A549 (cell line): ENCODE results near the gene CDC6. TPM values are rescaled to one million over a fixed set of nuclear protein-coding genes. Genes with fewer than 3 reads are reported as not detected.

ENCODE experiments used
- ATAC-seq, 2 experiments: fragments of 200-7000 bp in 1 of 2; fragments of >200 bp in 1 of 2; cut with Nextera tagmentation in 1 of 2; cut with Tn5 transposase in 1 of 2; 3 replicates each; pipeline versions ENCODE4 v1.8.0 to v1.9.1; 2018 to 2020; ENCODE audit warnings: mild to moderate bottlenecking in 1 of 2, moderate library complexity in 1 of 2
- CTCF ChIA-PET: fragments of 300-600 bp; sonication (Branson Sonifier 250); formaldehyde crosslinking; extraction: SDS; loops from one replicate; lab custom pipeline; 2021; ENCODE audit warnings: antibody characterized with exemption, inconsistent platforms; lab: Yijun Ruan, JAX
- POLR2A ChIA-PET: fragments of 350-600 bp; formaldehyde crosslinking; extraction: SDS; loops from one replicate; lab custom pipeline; 2021; ENCODE audit warnings: antibody characterized with exemption, inconsistent platforms; lab: Yijun Ruan, JAX
- DNase-seq, 2 experiments: peaks; one replicate each; pipeline versions ENCODE4 v3.0.0 to v3.0.0-alpha.2; 2011 to 2016; ENCODE audit warnings: low read depth in 1 of 2, low spot score in 1 of 2
- FAIRE-seq: peaks from 2 replicates; lab custom pipeline; 2011; peaks lifted over from hg19 to GRCh38; lab: Jason Lieb, UNC
- H3K27ac ChIP-seq, 2 experiments: fragments of >200 bp; sonication (Bioruptor Twin); formaldehyde crosslinking; 3 replicates each; pipeline ENCODE4 v1.5.1; 2016 to 2017
- H3K4me1 ChIP-seq: fragments of >200 bp; sonication (Bioruptor Twin); formaldehyde crosslinking; 3 replicates; pipeline ENCODE4 v1.6.1; 2016
- H3K4me2 ChIP-seq: fragments of >200 bp; sonication (Bioruptor Twin); formaldehyde crosslinking; 3 replicates; pipeline ENCODE4 v1.6.1; 2016
- H3K4me3 ChIP-seq: fragments of >200 bp; sonication (Bioruptor Twin); formaldehyde crosslinking; 3 replicates; pipeline ENCODE4 v1.5.1; 2016
- H3K9me3 ChIP-seq: fragments of >200 bp; sonication (Bioruptor Twin); formaldehyde crosslinking; 3 replicates; pipeline ENCODE4 v1.6.1; 2016
- ATOH8 ChIP-seq: fragments of 250-450 bp; sonication (Bioruptor Pico); IDR thresholded peaks from 2 replicates; pipeline ENCODE4 v1.5.0; 2020; ENCODE audit warnings: low read depth, mild to moderate bottlenecking, moderate library complexity
- CBX2 ChIP-seq: fragments of 200-600 bp; sonication (generic); IDR thresholded peaks from 2 replicates; pipeline ENCODE4 v1.6.1; 2016; ENCODE audit warnings: low read depth, mild to moderate bottlenecking, borderline replicate concordance
- CHD4 ChIP-seq: fragments of 200-600 bp; sonication (generic); IDR thresholded peaks from 2 replicates; pipeline ENCODE4 v1.6.1; 2016; ENCODE audit warnings: antibody characterized with exemption, mild to moderate bottlenecking, borderline replicate concordance
- E2F6 ChIP-seq: IDR thresholded peaks from 2 replicates; pipeline ENCODE4 v1.6.1; 2012; ENCODE audit warnings: low read depth, borderline replicate concordance
- EHF ChIP-seq: fragments of 250-450 bp; sonication (Bioruptor Pico); IDR thresholded peaks from 2 replicates; pipeline ENCODE4 v1.5.0; 2020; ENCODE audit warnings: mild to moderate bottlenecking
- FOSB ChIP-seq: fragments of 250-450 bp; sonication (Bioruptor Pico); IDR thresholded peaks from 2 replicates; pipeline ENCODE4 v1.5.0; 2020; ENCODE audit warnings: mild to moderate bottlenecking, moderate library complexity
- FOSL2 ChIP-seq, 2 experiments: fragments of 450-650 bp in 1 of 2; fragments of >200 bp in 1 of 2; sonication (Bioruptor Twin) in 1 of 2; formaldehyde crosslinking; IDR thresholded peaks; 2 replicates each; pipeline versions ENCODE4 v1.5.0 to v1.6.1; 2016 to 2020; ENCODE audit warnings: mild to moderate bottlenecking in 1 of 2, moderate library complexity in 1 of 2
- MAZ ChIP-seq: fragments of 150-350 bp; IDR thresholded peaks from 2 replicates; pipeline ENCODE4 v1.6.1; 2014; ENCODE audit warnings: antibody characterized with exemption, low read depth, low read length, borderline replicate concordance
- MYC ChIP-seq: IDR thresholded peaks from 2 replicates; pipeline ENCODE4 v1.6.1; 2012; ENCODE audit warnings: mild to moderate bottlenecking, inconsistent platforms, low read length, improper control_type of control experiment, borderline replicate concordance
- RFX5 ChIP-seq: fragments of 450-650 bp; IDR thresholded peaks from 2 replicates; pipeline ENCODE4 v1.7.1; 2014; ENCODE audit warnings: antibody characterized with exemption, mild to moderate bottlenecking, moderate library complexity
- SREBF2 ChIP-seq: fragments of 450-650 bp; IDR thresholded peaks from 2 replicates; pipeline ENCODE4 v1.6.1; 2014; ENCODE audit warnings: mild to moderate bottlenecking, moderate library complexity
- ZNF302 ChIP-seq: fragments of 250-450 bp; sonication (Bioruptor Pico); IDR thresholded peaks from 2 replicates; pipeline ENCODE4 v1.9.0; 2021; ENCODE audit warnings: inconsistent platforms, mild to moderate bottlenecking, moderate library complexity
- ZSCAN20 ChIP-seq: fragments of 250-450 bp; sonication (Bioruptor Pico); IDR thresholded peaks from 2 replicates; pipeline ENCODE4 v1.8.0; 2022; ENCODE audit warnings: mild to moderate bottlenecking, moderate library complexity
- WGBS: methylation state at CpG from one replicate; pipeline ENCODE4 v1.1.6; 2017; ENCODE audit errors: missing lambda C conversion rate; 5-methylcytosine and 5-hydroxymethylcytosine counted together
- polyA plus RNA-seq, 4 experiments: library from polyadenylated mRNA; depleted of rRNA in 3 of 4; stranded (reverse); fragments of >200 nt; fragmentation: RNase III in 1 of 4; extraction: RNeasy Plus Mini Kit Qiagen cat#74134 plus additional on column Dnase treatment in 1 of 4; gene quantifications; 2 replicates in 3 of 4; 3 replicates in 1 of 4; pipeline ENCODE4 v1.2.3, GENCODE V29; 2011 to 2017
- TF ChIP-seq, protein P1 (sequence below): fragments of 150-350 bp; IDR thresholded peaks from 2 replicates; pipeline ENCODE4 v1.6.1; 2014; ENCODE audit warnings: low read depth, mild to moderate bottlenecking, low read length
- TF ChIP-seq, protein P2 (sequence below): fragments of 200-600 bp; sonication (generic); IDR thresholded peaks from 2 replicates; pipeline ENCODE4 v1.6.1; 2016; ENCODE audit warnings: antibody characterized with exemption, mild to moderate bottlenecking, moderate library complexity
- TF ChIP-seq, protein P3 (sequence below): IDR thresholded peaks from 2 replicates; pipeline ENCODE4 v1.6.1; 2012

The CDC6 gene
- polyA plus RNA-seq, 2 of the 4 experiments (the other 2 are of a cell fraction), result 67.0 to 79.5 TPM

- FAIRE-seq (peak; percentile 32), DNase-seq (no peak), ATAC-seq (no peak)
- Histone ChIP-seq H3K4me2 (no peak overlapping the region), H3K27ac (no peak overlapping the region), H3K4me1 (no peaks in the 10 kb centered on the region), H3K4me3 (no peak overlapping the region), H3K9me3 (no peaks in the 10 kb centered on the region)
- ChIA-PET CTCF (interaction anchor here (0.7 to 4.7 kb wide), 8 partner anchors 10 to 166 kb away, joined by 3 to 24 read pairs (median 4); no protein-coding TSS in a partner anchor), POLR2A (interaction anchor here (0.6 to 1.5 kb wide), 2 partner anchors 9 to 22 kb away, joined by 3 read pairs; partner anchors contain the start of gene WIPF2)
- WGBS, result 90% methylated on average over 4 of the region's 4 CpGs
- TF ChIP-seq ATOH8 (CRISPR knock-in tag), result no peak
- TF ChIP-seq, protein P1, sequence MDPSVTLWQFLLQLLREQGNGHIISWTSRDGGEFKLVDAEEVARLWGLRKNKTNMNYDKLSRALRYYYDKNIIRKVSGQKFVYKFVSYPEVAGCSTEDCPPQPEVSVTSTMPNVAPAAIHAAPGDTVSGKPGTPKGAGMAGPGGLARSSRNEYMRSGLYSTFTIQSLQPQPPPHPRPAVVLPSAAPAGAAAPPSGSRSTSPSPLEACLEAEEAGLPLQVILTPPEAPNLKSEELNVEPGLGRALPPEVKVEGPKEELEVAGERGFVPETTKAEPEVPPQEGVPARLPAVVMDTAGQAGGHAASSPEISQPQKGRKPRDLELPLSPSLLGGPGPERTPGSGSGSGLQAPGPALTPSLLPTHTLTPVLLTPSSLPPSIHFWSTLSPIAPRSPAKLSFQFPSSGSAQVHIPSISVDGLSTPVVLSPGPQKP, result no peak
Measured at GRCh38 chr17:40241252-40241834, 46.3 kb upstream of the CDC6 start.

GRCh38 chr17:40242774-40243173 is 44.9 kb upstream of the CDC6 start:
- ATAC-seq, result no peak
- no peak overlapping the region for H3K4me3 ChIP-seq

DNA sequence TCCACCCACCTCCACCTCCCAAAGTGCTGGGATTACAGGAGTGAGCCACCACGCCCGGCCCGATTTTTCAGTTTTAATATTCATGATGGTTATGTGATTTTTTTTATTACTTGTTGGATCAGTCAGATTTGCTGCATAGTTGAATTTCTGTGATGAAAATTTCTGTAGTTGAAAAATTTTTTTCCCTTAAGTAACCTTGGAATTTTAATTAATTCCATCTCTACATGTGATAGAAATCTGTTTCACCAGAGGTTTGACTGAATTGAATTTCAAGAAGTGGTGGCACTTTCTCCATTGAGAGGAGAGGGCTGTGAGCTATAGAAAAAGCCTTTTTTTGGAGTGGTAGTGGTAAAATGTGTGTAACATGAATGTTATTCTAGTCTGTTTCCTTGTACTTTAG is 43.9 kb upstream of the CDC6 start:
- ATAC-seq, result no peak
- Histone ChIP-seq H3K9me3 (no peaks in the 10 kb centered on the region), H3K4me3 (no peak overlapping the region), H3K4me1 (no peaks in the 10 kb centered on the region), H3K27ac (no peak overlapping the region), H3K4me2 (no peak overlapping the region)
- no peak for DNase-seq
- ChIA-PET POLR2A (no interaction called here), CTCF (interaction anchor here (1.2 to 4.7 kb wide), 8 partner anchors 22 to 113 kb away, joined by 3 to 24 read pairs (median 6); no protein-coding TSS in a partner anchor)
- WGBS, result 96% methylated on average over 3 of the region's 3 CpGs
- no peak for FAIRE-seq
- TF ChIP-seq, protein P2, sequence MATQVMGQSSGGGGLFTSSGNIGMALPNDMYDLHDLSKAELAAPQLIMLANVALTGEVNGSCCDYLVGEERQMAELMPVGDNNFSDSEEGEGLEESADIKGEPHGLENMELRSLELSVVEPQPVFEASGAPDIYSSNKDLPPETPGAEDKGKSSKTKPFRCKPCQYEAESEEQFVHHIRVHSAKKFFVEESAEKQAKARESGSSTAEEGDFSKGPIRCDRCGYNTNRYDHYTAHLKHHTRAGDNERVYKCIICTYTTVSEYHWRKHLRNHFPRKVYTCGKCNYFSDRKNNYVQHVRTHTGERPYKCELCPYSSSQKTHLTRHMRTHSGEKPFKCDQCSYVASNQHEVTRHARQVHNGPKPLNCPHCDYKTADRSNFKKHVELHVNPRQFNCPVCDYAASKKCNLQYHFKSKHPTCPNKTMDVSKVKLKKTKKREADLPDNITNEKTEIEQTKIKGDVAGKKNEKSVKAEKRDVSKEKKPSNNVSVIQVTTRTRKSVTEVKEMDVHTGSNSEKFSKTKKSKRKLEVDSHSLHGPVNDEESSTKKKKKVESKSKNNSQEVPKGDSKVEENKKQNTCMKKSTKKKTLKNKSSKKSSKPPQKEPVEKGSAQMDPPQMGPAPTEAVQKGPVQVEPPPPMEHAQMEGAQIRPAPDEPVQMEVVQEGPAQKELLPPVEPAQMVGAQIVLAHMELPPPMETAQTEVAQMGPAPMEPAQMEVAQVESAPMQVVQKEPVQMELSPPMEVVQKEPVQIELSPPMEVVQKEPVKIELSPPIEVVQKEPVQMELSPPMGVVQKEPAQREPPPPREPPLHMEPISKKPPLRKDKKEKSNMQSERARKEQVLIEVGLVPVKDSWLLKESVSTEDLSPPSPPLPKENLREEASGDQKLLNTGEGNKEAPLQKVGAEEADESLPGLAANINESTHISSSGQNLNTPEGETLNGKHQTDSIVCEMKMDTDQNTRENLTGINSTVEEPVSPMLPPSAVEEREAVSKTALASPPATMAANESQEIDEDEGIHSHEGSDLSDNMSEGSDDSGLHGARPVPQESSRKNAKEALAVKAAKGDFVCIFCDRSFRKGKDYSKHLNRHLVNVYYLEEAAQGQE, result no peak
- no peak for TF ChIP-seq FOSB (CRISPR knock-in tag)
- TF ChIP-seq EHF (CRISPR knock-in tag), result no peak
- TF ChIP-seq ZSCAN20 (CRISPR knock-in tag), result no peak
- no peak for TF ChIP-seq ZNF302 (CRISPR knock-in tag)
- no peak for TF ChIP-seq ATOH8 (CRISPR knock-in tag)
- TF ChIP-seq RFX5, result no peak
- no peak for TF ChIP-seq E2F6
- no peak for TF ChIP-seq FOSL2 (IDR thresholded peaks at IDR 0.05)
- no peak for TF ChIP-seq FOSL2 (CRISPR knock-in tag; IDR thresholded peaks at IDR 0.05)
- no peak for TF ChIP-seq MAZ
- TF ChIP-seq CBX2, result no peak
- TF ChIP-seq, protein P3, sequence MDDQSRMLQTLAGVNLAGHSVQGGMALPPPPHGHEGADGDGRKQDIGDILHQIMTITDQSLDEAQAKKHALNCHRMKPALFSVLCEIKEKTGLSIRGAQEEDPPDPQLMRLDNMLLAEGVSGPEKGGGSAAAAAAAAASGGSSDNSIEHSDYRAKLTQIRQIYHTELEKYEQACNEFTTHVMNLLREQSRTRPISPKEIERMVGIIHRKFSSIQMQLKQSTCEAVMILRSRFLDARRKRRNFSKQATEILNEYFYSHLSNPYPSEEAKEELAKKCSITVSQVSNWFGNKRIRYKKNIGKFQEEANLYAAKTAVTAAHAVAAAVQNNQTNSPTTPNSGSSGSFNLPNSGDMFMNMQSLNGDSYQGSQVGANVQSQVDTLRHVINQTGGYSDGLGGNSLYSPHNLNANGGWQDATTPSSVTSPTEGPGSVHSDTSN, result no peak
- no peak for TF ChIP-seq SREBF2

More at GRCh38 chr17:40242774-40243173, 44.9 kb upstream of the CDC6 start:
- Histone ChIP-seq H3K4me2 (no peak overlapping the region), H3K27ac (no peak overlapping the region), H3K4me1 (no peaks in the 10 kb centered on the region), H3K9me3 (no peaks in the 10 kb centered on the region)
- POLR2A ChIA-PET, result interaction anchor here (1.5 kb wide), 1 partner anchor 24 kb away, joined by 3 read pairs; the partner anchor contains the start of gene WIPF2
- FAIRE-seq, result no peak
- TF ChIP-seq CHD4, result no peak
- no peak for TF ChIP-seq MYC
- TF ChIP-seq, protein P2, result no peak
- CTCF ChIA-PET, result interaction anchor here (1.2 to 4.7 kb wide), 9 partner anchors 11 to 167 kb away, joined by 3 to 24 read pairs (median 5); no protein-coding TSS in a partner anchor
- no peak for DNase-seq
- 91% methylated on average over 3 of the region's 3 CpGs for WGBS
